ENCODE measurements around the gene CACNA1I.
"Not testable (repeated sequence)": the region's sequence is repeated elsewhere in the genome, so short reads cannot be mapped to it uniquely, and the experiment has no call there.

CACNA1I gene

GRCh38 chr22:39719559-39720450 is 149.3 kb downstream of the CACNA1I start:
- no peak for DNase-seq (ENCODE audit: low spot score)

- no peak for DNase-seq (ENCODE audit: low spot score)
Observed at GRCh38 chr22:39721206-39722031, 150.9 kb downstream of the CACNA1I start.

GRCh38 chr22:39722032-39722325 is 151.4 kb downstream of the CACNA1I start:
- no peak for DNase-seq (ENCODE audit: low spot score)

- no peak for DNase-seq (ENCODE audit: low spot score)
Observed at GRCh38 chr22:39722501-39722900, 151.9 kb downstream of the CACNA1I start.

GRCh38 chr22:39723463-39723862 is 152.9 kb downstream of the CACNA1I start:
- DNase-seq (ENCODE audit: low spot score) = no peak

- no peak for DNase-seq (ENCODE audit: low spot score)
Observed at GRCh38 chr22:39723899-39724351, 153.4 kb downstream of the CACNA1I start.

GRCh38 chr22:39724390-39724789 is 153.8 kb downstream of the CACNA1I start:
- DNase-seq (ENCODE audit: low spot score) = no peak

GRCh38 chr22:39724857-39725256 is 154.3 kb downstream of the CACNA1I start:
- DNase-seq (ENCODE audit: low spot score) = no peak

- DNase-seq (ENCODE audit: low spot score) = no peak
Observed at GRCh38 chr22:39725351-39726035, 154.9 kb downstream of the CACNA1I start.

- DNase-seq (ENCODE audit: low spot score) = no peak
Observed at GRCh38 chr22:39727541-39727940, 157.0 kb downstream of the CACNA1I start.

GRCh38 chr22:39728236-39728860 is 157.8 kb downstream of the CACNA1I start:
- no peak for DNase-seq (ENCODE audit: low spot score)

GRCh38 chr22:39729141-39729934 is 158.8 kb downstream of the CACNA1I start:
- DNase-seq (ENCODE audit: low spot score) = no peak

GRCh38 chr22:39731481-39731880 is 160.9 kb downstream of the CACNA1I start:
- no peak for DNase-seq (ENCODE audit: low spot score)

GRCh38 chr22:39731881-39732555 is 161.5 kb downstream of the CACNA1I start:
- DNase-seq (ENCODE audit: low spot score) = no peak

- DNase-seq (ENCODE audit: low spot score) = no peak
Observed at GRCh38 chr22:39732625-39733024, 162.1 kb downstream of the CACNA1I start.

- no peak for DNase-seq (ENCODE audit: low spot score)
Observed at GRCh38 chr22:39733191-39733590, 162.6 kb downstream of the CACNA1I start.

GRCh38 chr22:39734046-39734445 is 163.5 kb downstream of the CACNA1I start:
- DNase-seq (ENCODE audit: low spot score) = not testable (repeated sequence)

- DNase-seq (ENCODE audit: low spot score) = no peak
Observed at GRCh38 chr22:39734866-39735265, 164.3 kb downstream of the CACNA1I start.

- DNase-seq (ENCODE audit: low spot score) = no peak
Observed at GRCh38 chr22:39735776-39736175, 165.2 kb downstream of the CACNA1I start.

GRCh38 chr22:39738746-39739145 is 168.2 kb downstream of the CACNA1I start:
- DNase-seq (ENCODE audit: low spot score) = no peak
